HG03045 (cell line): ENCODE measurements around the gene PATJ.
"Not testable (repeated sequence)": the region's sequence is repeated elsewhere in the genome, so short reads cannot be mapped to it uniquely, and the experiment has no call there.

Experiments used
- ATAC-seq: cut with Tn5 transposase; IDR thresholded peaks from one replicate; pipeline ENCODE4 v1.9.1; 2021; ENCODE audit warnings: mild to moderate bottlenecking, moderate library complexity; ENCODE audit not compliant: unreplicated experiment

Gene PATJ

DNA sequence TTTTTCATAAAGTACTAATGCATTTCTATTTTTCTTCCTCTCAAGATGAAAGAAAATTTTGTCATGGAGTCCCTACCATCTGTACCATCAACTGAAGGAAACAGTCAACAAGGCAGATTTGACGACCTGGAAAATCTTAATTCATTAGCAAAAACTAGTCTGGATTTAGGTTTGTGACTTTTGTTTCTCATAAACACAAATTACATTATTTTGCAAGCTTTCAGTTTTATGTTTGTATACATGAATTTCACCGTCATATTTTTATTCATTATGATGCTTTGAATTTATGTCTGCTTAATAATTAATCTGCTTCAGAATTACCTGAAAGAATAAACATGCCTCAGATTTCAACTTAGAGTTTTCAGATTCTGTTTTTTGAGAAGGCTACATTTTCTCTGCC, 132.9 kb downstream of the PATJ start:
- no peak for ATAC-seq

DNA sequence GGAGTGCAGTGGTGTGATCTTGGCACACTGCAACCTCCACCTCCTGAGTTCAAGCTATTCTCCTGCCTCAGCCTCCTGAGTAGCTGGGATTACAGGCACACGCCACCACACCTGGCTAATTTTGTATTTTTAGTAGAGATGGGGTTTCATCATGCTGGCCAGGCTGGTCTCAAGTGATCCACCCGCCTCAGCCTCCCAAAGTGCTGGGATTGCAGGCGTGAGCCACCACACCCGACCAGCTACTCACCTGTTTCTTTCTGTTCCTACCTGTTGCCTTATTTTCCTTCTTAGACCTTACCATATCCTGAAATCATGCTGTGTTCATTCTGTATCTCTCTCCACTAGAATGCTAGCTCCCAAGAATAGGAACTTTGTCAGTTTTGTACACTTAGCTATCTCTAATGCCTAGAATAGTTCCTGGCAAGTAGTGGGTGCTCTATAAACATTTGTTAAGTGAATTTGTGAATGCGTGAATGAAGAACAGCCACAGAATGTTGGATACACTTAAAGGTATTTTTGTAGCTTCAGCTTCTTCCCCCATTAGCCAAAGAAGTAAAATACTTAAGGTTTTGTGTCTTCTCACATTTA, 137.7 kb downstream of the PATJ start:
- not testable (repeated sequence) for ATAC-seq

DNA sequence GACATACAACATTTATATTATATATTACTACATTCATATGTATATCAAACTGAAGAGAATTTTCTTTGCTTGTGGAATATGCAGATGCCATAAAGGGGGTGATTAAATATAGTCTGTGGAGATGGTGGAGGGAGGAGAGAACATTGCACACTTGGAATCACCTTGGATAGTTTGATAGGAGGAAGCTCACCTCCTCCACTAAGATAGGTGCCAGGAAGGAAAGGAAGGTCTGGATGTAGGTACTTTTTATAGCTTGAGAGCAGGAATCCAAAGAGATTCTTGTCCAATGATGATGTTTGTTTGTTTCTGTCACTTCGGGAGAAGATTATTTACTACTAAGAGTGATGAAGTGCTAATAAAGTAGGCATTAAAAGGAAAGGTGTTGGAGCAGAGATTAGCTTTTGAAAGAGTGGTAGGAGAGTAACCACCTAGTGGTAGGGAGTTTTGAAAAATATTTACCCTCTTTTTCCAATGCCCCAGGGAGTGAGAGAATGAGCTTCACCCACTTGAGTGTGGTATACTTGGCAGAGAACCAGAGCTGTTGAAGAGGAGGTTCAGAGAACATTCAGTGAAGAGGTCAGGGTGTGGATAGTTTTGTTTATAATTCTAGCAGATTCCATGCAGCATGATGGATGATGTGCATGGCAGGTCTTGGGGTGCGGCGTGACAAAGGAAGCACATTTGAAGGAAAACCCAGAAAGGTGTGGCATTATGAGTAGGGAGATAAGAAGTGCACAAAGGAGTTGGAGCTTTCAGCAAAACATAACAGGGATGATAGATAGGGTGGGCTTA, 145.0 kb downstream of the PATJ start:
- ATAC-seq: no peak

DNA sequence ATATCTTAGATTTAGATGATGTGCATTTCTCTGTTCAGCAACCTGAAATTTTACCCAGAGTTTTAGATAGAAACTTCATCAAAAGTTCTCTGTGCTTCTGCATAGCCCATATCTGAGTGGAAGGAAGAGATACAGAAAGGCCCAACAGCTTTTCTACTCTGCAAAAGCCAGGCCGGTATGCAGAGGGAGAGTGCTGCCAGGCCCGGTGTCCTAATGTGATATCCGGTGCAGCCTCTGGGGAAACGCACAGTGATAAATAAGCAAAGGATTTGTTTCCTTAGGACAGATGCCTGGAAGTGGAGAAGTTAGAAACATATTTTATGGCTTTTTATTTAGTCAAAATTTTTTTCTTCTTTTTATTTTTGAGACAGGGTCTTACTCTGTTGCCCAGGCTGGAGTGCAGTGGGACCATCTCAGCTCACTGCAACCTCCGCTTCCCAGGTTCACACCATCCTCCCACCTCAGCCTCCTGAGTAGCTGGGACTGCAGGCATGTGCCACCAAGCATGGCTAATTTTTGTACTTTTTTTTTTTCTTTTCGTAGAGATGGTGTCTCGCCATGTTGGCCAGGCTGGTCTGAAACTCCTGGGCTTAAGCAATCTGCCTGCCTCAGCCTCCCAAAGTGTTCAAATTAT, 145.8 kb downstream of the PATJ start:
- no peak for ATAC-seq

DNA sequence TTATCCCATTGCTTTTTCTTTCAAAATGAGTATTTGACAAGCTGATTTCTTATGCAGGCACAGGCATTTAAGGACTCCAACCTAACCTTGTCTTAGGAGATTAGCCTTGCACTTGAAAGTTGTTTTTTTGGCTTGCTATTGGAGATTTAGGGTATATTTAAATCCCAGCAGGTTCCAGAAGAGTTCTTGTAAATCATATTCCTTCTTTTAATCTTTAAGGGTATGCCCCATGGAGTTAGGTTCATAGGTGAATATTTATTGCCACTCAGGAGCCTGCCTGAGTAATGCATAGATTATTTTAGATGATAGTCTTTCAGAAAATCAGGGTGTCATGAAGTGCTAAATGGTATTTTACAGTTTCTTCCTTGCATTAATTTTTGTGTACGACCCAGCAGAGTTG, 146.5 kb downstream of the PATJ start:
- no peak for ATAC-seq

DNA sequence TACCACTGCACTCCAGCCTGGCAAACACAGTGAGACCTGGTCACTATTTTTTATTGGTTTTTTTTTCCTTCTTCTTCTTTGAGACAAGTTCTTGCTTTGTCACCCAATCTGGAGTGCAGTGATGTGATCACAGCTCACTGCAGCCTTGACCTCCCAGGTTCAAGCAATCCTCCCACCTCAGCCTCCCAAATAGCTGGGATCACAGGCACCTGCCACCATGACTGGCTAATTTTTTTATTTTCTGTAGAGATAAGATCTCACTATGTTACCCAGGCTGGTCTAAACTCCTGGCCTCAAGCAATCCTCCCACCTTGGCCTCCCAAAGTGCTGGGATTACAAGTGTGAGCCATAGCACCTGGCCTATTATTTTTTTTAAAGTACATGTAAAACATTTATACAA, 148.2 kb downstream of the PATJ start:
- ATAC-seq: not testable (repeated sequence)

DNA sequence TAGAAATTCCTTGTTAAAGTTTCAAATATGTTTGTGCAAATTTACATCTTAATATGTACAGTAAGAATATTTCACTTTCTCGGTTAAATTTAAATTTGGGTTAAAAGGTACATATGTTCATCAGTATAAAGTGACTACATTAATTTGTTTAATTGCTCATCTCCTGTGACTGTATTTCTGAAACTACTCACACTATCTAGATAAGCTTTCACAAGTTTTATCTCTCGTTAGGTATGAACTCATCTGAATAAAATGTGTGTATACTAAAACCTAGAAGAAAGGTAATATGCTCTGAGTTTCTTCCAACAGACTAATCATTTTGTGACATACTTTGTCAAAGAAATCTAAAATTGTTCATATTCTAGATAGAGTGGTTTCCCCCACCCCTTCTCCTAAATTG, 150.7 kb downstream of the PATJ start:
- no peak for ATAC-seq

DNA sequence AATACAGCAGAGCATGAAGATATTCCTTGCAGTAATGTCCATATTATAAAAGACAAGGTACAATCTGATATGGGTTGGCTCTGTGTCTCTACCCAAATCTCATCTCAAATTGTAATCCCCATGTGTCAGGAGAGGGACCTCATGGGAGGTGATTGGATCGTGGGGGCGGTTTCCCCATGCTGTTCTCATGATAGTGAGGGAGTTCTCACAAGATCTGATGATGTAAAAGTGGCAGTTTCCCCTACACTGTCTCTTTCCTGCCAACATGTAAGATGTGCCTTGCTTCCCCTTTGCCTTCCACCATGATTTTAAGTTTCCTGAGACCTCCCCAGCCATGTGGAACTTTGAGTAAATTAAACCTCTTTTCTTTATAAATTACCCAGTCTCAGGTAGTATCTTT, 152.0 kb downstream of the PATJ start:
- ATAC-seq: not testable (repeated sequence)

DNA sequence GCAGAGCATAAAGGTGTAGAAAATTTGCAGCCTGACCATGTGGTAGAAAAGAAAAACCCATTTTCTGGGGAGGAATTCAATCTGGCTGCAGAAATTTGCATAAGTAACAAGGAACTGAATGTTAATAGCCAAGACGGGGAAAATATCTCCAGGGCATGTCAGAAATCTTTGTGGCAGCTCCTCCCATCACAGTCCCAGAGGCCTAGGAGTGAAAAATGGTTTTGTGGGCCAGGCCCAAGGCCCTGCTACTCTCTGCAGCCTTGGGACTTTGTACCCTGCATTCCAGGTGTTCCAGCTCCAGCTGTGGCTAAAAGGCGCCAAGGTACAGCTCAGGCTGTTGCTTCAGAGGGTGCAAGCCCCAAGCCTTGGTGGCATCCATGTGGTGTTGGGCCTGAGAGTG, 152.9 kb downstream of the PATJ start:
- ATAC-seq: no peak

DNA sequence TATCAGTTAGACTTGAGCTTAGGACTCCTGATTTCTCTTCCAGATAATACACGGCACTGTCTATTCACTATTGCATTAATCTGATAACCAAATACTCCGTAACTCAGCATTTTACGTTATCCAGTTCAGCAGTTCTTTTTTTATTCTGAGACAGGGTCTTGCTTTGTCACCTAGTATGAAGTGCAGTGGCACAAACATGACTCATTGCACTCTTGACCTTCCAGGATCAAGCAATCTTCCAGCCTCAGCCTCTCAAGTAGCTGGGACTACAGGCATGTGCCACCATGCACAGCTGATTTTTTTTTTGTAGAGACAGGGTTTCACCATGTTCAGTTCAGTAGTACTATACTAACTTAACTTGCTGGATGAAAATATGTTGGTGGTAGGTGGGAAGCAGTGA, 156.4 kb downstream of the PATJ start:
- ATAC-seq: no peak

DNA sequence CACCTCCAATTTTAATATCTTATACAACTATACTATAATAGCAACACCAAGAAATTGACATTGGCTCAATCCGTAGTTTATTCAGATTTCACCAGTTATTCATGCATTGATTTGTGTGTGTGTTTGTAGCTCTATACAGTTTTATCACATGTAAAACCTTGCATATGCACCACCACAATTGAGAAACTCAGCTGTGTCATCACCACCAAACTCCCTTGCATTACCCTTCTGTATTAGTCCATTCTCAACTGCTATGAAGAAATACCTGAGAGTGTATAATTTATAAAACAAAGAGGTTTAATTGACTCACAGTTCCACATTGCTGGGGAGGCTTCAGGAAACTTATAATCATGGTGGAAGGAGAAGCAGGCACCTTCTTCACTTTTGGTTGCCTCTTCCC, 162.1 kb downstream of the PATJ start:
- no peak for ATAC-seq

DNA sequence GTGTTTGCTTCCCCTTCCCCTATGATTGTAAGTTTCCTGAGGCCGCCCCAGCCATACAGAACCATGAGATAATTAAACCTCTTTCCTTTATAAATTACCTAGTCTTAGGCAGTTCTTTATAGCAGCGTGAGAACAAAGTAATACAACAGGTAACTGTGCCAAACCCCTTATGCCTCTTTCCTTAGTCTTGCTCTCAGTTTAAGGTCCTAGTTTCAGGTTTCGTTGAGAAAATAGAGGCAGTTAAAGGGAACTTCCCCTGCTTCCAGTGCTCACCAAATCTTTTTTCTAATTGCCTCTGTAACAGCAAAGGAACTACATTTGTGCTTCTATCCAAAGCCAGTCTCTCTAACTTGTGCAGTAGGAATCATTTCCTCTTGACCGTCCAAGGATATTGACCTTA, 164.8 kb downstream of the PATJ start:
- ATAC-seq: no peak

DNA sequence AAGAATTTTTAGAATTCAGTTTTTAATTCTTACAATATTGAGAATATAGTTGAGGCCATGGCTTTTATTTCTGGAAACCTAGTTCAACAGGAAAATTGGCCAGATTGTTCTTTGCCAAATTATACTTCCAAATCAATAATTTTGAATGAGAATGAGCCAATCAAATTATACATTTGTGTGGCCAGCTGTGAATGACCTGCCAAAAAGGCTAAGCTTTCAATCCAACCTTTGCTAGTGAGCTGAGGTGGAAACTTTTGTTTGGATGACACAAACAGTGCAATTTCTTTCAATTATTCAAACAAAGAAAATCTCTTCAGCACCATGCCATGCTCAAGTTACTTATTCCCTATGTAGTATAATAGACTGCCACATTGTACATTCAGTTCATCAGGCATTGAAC, 167.8 kb downstream of the PATJ start:
- no peak for ATAC-seq

DNA sequence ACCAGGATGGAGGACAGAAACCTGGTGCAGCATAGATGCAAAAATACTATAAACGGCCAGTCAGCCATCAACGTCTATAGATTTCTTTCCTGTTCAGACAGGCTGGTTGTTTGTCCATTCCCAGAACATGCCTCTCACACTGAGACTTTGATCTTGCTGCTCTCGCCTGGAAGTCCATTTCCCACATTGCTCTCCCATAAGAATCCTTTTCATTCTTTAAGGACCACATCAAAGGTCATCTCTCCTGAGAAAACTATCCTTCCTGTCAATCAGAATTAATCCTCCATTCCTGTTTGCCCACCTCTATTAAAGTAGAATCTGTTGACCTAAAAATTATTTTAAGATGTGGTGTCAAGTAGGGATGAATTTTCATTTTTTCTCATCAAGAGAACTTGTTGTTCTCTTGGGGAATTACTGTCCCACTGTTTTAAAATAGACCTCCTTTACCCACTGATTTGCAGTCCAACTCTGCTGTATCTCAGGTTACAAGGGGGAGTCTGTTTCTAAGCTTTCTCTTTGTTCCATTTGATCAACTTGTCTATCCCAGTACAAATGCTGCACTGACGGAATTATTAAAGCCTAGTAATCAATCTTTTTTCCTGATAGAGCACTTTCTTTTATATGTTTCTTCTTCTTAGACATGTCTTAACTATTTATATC, 172.7 kb downstream of the PATJ start:
- no peak for ATAC-seq

DNA sequence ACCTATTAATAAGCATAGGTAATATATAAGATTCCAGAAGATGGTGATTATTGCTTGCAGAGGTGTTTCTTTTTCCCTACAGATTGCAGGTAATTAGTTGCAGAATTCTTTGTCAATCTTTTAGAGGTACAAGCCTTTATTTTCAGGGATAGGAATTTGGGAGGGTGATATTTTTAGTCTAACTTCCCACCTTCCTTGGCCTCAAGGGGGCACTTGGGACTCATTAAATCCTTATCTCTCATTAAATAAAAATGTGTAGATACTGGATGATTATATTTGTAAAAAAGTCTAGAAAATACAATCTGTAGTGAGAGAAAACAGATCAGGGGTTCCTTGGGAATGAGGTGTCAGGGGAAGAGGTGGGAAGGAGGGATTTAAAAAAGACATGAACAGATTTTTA, 179.2 kb downstream of the PATJ start:
- no peak for ATAC-seq

DNA sequence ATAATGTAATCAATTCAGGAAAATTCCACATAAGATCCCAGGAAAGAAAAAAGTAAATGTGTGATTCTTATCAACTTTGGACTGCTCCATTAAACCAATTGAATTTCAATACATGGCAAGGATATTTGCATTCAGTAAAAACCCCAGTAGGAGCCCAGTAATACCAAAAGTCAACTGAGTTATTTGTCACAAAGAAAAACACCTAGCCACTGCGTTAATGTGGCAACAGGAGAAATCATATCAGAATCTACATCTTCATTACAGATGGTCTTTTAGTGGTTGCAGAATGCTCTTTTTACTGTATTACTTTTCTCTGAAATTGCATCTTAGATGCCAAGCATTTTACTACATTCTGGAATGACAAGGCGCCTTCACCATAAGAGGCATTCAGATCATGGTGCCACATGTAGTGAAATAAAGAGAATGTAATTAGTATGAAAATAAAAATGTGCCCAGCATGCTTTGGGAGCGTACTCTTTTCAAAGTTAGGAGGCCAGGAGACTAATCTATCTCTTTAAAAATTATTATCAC, 180.7 kb downstream of the PATJ start:
- ATAC-seq: no peak

DNA sequence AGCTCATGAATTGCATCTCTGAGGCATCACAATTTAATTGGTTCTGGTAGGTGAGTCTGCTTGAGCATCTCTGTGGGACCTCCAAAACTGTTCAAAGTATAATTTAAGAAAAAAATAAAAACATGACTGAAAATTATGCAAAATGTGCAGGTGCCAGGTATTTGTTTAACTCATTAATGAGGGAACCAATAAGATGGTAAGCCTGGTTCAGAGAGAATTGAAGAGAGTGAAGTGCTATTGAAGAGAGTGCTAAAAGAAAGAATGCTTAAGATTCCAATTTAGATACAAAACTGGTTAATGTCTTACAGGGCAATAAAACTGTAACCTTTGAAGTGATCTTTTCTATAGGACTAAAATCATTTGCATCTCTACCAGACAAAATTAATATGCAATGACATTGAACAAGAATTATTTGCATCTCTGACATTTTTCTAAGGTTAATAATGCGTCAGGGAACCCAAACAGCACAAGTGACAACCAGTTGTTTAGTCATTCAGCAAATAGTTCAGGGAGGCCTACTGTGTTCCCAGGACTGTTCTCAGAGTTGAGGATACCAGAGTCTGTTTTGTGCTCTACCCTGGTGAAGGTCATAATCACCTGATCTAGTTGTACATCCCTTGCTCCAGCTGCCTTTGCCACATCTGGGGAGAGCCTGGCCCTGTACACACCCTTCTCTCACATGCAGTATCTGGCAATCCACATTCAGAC, 183.5 kb downstream of the PATJ start:
- no peak for ATAC-seq

DNA sequence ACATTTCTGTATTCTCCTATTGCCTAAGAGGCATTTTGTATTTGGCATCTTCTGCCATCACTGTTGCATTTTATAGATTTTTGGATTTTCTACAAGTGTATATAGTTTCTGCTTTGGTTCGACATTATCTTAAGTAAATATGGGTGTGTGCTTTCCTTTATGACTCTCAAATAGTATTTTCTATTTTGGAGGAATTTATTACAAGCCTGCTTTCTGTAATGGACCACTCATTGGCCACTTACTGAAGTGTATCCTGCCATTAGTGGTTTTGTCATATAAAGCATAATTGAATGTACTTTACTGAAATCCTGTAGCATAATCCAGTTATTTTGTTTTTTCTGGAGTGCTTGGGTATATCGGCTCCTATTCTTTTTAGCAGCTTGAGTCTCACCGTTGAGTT, 184.3 kb downstream of the PATJ start:
- ATAC-seq: no peak

DNA sequence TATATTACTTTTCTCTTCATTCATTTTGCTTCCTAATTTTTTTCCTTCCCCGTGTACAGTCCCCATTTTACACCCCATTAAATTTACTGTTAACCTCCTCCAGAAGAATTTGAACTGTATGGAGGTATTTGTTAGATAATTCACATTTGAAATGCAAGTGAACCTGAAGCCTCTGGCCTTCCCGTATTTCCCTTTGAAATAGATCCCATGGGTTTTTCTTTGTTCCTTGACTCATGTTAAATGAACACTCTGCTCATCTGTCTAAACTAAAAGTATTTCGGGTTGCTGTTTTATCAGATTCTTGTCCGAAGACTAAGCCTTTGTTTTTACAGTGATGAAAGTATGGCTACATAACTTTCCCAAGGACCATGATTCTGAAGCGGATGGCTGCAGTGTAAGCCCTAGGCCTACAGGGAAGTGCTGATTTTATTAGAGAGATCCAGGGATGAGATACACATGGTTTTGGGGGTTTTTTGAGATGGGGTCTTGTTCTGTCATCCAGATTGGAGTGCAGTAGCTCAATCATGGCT, 187.9 kb downstream of the PATJ start:
- ATAC-seq: no peak

DNA sequence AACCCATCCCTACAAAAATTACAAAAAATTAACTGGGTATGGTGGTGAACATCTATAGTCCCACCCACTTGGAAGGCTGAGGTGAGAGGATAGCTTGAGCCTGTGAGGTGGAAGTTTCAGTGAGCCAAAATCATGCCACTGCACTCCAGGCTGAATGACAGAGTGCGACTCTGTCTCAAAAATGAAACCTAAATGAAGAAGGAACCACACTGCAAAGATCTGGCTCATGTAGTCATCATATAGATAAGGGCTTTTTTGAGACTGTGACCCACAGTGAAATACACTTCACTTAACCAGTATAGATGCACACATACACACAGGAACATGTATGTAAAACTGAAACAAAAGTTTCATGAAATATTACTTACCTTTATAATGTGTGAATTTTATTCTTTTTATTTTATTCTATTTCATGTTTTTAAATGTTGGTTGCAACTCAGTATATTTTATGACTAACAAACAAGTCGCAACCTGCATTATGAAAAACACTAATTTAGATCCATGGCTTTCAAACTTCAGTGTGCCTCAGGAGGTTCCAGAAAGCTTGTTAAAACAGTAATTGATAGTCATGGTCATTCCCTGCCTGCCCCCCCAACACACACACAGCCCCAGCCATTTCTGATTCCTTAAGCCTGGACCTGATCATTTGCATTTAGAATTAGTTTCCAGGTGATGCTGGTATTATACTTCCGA, 189.5 kb downstream of the PATJ start:
- no peak for ATAC-seq
